GM18505 (cell line): ENCODE data around the gene LEFTY1.
"Not testable (repeated sequence)": the region's sequence is repeated elsewhere in the genome, so short reads cannot be mapped to it uniquely, and the experiment has no call there.

Experiments used
- ATAC-seq: cut with Tn5 transposase; IDR thresholded peaks from one replicate; pipeline ENCODE4 v1.9.1; 2021; ENCODE audit not compliant: unreplicated experiment
- POLR2A ChIP-seq: IDR thresholded peaks from 4 replicates; pipeline ENCODE4 v1.6.1; 2011; ENCODE audit warnings: borderline replicate concordance; ENCODE audit not compliant: insufficient read depth, insufficient read length; ENCODE audit errors: extremely low read depth

The LEFTY1 gene, protein sequence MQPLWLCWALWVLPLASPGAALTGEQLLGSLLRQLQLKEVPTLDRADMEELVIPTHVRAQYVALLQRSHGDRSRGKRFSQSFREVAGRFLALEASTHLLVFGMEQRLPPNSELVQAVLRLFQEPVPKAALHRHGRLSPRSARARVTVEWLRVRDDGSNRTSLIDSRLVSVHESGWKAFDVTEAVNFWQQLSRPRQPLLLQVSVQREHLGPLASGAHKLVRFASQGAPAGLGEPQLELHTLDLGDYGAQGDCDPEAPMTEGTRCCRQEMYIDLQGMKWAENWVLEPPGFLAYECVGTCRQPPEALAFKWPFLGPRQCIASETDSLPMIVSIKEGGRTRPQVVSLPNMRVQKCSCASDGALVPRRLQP

DNA sequence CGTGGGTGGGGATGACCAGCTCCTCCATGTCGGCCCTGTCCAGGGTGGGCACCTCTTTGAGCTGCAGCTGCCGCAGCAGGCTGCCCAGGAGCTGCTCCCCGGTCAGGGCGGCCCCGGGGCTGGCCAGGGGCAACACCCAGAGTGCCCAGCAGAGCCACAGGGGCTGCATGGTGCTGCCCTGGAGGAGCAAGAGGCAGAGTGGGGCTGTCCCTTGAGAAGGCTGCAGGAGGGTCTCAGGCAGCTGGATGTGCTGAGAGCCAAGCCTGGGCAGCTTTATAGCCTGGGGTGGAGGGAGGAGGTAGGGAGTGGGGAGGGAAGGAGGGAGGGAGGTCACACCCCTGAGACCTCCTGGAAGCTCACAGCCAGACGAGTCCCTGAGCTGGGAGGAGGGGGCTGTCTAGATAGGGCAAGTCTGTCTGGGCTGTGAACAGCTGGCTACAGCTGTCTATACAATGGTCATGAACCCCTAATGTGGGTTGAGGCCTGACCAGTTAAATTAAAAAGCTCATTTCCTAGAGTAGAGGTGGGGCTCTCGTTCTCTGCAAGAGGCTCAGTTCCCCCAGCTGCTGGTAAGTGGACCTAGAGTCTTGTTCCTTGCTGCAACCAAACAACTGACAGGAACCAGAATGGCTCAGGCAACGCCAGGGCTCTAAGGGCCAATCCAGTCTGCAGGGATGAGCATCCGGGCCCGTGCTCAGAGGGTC is at the start of gene LEFTY1:
TSS of gene LEFTY1 (minus strand) at position 249 of the 704 bp plus-strand sequence. CDS start at position 169, 80 bp downstream.
- ATAC-seq, result no peak
- no peak for TF ChIP-seq POLR2A

DNA sequence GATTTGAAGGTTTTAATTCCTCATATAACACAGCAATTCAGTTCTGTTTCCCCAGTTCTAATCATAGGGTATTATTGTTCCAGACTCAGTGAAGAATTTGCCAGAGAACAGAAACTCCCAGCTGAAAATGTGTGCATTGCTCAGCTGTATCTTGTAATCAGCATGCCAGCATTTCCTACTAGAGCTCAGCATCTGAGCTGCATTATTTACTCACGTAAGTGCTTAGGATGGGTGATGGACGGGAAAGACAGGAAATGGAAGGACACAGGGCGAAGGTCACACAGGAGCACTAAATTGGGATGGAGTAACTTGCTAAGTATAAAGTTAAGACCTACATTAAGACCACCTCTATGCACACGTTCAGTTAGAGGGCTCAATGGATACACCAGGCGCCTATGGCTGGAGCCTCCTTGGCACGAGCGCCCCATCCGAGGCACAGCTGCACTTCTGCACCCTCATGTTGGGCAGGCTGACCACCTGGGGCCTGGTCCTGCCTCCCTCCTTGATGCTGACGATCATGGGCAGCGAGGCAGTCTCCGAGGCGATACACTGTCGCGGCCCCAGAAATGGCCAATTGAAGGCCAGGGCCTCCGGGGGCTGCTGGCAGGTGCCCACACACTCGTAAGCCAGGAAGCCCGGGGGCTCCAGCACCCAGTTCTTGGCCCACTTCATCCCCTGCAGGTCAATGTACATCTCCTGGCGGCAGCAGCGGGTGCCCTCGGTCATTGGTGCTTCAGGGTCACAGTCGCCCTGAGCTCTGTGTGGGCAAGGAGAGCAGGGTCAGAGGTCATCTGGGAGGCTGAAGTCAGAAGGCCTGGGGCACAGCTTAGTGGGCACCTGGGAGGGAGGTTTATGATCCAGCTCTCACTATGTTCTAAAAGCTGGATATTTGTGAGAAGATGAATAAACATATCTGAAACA is 48.4 kb upstream of the LEFTY1 start:
- no peak for TF ChIP-seq POLR2A
- no peak for ATAC-seq

DNA sequence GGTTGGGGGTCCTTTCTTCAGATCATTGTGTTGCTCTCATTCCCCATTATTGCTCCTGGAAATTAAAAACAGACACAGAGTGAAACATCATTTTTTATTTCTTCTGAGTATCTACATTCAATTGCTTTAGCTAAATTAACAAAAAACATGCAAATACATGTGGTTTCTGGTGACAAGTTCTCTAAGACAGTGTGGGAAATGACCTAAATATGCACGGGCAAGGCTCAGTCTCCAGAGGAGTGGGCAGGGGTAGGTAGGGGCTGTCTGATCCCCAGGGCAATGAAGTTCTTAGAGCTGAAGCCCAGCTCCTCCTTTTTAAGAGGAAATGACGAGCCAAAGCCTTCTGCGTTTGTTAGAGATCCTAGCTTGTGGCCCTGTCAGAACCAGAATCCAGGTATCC is 47.6 kb upstream of the LEFTY1 start:
- no peak for ATAC-seq
- no peak for TF ChIP-seq POLR2A

DNA sequence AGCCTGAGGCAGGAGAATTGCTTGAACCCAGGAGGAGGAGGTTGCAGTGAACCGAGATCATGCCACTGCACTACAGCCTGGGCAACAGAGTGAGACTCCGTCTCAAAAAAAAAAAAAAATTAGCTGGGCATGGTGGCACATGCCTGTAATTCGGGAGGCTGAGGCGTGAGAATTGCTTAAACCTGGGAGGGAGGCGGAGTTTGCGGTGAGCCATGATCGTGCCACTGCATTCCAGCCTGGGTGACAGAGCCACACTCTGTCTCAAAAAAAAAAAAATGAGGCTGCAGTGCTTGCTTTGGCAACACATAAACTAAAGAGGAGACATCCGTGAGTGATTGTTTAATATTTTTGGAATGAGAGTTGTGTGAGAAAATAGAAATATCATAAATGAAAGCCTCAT is 47.1 kb upstream of the LEFTY1 start:
- ATAC-seq, result not testable (repeated sequence)

DNA sequence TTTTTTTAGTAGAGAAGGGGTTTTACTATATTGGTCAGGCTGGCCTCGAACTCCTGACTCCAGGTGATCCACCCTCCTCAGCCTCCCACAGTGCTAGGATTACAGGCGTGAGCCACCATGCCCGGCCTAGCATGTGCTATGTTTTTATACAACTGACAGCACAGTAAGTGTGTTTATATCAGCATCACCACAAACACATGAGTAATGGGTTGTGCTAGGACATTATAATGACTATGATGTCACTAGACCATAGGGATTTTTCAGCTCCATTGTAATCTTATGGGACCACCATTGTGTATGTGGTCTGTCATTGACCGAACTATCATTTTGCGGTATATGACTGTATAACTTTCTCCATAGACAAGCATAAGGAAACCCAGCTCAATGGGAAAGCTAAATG is 45.8 kb upstream of the LEFTY1 start:
- ATAC-seq, result no peak

DNA sequence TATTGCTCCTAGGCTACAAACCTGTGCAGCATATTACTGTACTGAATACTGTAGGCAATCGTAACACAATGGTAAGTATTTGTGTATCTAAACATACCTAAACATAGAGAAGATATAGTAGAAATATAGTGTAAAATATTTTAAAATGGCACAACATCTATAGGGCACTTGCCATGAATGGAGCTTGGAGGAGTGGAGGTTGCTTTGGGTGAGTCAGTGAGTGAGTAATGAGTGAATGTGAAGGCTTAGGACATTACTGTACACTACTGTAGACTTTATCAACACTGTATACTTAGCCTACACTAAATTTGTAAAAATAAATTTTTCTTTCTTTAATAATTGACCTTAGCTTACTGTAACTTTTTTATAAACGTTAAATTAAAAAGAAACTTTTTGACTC is 44.1 kb upstream of the LEFTY1 start:
- no peak for ATAC-seq

More for the DNA sequence above, 45.8 kb upstream of the LEFTY1 start:
- TF ChIP-seq POLR2A, result no peak

DNA sequence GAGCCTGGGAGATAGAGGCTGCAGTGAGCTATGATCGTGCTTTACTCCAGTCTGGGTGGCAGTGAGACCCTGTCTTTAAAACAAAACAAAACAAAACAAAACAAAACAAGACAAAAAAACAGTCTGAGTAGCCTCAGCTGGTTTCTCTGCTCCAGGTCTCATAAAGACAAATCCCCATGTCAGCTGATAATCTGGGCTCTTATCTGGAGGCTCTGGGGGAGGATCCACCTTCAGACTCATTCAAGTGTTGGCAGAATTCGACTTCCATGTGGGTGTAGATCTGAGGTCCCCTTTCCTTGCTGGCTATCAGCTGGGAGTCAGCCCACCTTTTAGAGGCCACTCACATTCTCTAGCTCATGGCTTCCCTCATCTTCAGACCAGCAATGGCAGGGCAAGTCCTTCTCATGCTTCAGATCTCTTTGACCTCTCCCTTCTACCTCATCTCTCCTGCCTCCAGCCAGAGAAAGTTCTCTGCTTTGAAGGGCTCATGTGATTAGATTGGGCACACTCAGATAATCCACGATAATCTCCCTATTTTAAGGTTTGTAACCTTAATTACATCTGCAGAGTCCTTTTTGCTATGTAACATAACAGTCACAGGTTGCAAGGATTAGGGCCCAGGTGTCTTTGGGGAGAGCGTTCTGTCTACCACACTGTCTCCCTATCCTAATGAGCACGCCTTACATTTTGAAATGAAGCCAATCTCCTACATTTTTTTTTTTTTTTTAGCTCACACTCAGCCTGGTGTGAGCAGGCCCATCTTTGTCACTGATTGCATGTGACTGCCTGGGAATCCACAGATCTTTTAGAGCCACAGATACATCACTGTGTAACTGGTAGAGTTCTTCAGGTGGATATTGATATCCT is 42.6 kb upstream of the LEFTY1 start:
- TF ChIP-seq POLR2A, result no peak

More for the DNA sequence above, 44.1 kb upstream of the LEFTY1 start:
- TF ChIP-seq POLR2A, result no peak

DNA sequence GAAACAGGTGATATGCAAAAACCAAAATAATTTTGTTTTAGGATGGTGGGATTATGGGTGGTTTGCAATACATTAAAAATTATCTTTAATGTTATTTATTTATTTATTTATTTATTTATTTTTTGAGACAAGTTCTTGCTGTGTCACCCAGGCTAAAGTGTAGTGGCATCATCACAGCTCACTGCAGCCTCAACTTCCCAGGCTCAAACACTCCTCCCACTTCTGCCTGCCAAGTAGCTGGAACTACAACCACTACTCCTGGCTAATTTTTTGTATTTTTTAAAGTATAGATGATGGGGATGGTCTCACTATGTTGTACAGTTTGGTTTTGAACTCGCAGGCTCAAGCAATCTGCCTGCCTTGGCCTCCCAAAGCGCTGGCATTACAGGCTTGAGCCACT is 41.6 kb upstream of the LEFTY1 start:
- no peak for ATAC-seq

More for the DNA sequence above, 42.6 kb upstream of the LEFTY1 start:
- ATAC-seq, result no peak

DNA sequence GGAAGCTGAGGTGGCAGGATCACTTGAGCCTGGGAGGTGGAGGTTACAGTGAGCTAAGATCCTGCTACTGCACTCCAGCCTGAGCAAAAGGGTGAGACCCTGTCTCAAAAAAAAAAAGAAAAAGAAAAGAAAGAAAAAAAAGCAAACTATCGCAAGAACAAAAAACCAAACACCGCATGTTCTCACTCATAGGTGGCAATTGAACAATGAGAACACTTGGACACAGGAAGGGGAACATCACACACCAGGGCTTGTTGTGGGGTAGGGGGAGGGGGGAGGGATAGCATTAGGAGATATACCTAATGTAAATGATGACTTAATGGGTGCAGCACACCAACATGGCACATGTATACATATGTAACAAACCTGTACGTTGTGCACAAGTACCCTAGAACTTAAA is 40.5 kb upstream of the LEFTY1 start:
- not testable (repeated sequence) for ATAC-seq

More for the DNA sequence above, 41.6 kb upstream of the LEFTY1 start:
- no peak for TF ChIP-seq POLR2A

DNA sequence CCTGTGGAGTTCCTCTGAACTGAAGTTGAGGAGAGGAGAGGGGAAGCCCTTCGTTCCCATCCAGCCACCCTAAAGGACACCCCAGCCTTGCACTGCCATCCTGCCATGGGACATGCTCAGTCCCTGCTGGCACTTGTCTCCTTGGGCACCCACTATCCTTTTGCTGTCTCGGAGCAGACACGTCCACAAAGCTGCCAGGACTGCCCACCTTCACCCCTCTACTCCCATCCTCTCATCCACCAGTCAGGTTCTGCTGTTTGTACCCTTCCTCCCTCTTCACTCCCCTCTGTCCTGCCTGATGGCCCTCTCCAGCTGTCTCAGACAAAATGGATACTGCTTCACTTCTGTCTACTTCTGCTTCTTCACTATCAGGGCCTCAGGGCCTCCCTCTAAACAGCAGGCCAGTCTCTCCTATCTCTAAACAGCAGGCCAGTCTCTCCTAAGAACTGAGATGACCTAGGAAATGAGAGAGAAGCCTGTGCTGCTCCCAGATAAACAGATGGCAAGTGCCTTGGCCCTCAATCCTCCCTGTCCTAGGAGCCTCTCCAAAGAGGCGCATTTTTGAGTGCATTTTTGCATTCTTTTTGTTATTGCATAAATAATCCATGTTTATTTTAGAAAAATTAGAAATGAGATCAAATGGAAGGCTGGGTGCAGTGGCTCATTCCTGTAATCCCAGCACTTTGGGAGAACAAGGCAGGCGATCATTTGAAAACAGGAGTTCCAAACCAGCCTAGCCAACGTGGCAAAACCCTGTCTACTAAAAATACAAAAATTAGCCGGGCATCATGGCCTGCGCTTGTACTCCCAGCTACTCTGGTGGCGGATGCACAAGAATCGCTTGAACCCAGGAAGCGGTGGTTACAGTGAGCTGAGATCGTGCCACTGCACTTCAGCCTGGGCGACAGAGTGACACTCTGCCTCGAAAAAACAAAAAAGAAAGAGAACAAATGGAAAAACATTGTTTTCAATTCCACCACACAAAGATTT is 39.5 kb upstream of the LEFTY1 start:
- TF ChIP-seq POLR2A, result no peak
- ATAC-seq, result no peak

DNA sequence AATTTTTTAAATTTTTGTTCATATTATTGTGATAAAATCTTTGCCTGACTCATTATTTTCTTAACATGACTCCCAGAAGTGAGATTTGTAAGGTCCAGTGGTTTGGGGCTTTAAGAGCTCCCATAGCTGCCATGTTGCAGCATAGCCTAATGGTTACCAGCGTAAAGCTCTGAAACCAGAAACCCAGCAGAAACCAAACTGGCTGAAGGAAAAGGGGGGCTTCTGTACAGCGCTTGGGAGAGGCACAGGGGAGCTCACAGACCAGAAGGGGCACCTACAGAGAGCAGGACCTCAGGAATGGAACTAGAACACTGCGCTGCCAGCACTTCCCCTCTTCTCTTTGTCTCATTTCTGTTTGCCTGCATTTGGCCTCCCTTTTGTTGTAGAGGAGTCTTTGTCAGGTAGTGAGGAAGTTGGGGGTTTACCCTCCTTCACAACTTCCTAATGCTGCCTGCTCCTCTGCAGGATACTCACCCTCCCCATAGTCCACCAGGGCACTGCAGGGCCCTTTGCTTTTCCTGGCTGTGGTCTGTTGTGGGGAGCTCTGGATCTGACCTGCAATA is 37.7 kb upstream of the LEFTY1 start:
- TF ChIP-seq POLR2A, result no peak
- no peak for ATAC-seq
